Measurements from ENCODE around the gene CTDSP1.

CTDSP1 gene

GRCh38 chr2:218384975-218385374, 14.7 kb upstream of the CTDSP1 start:
- no peak for DNase-seq

- DNase-seq: no peak
Measured at GRCh38 chr2:218386505-218387368, 12.9 kb upstream of the CTDSP1 start.

GRCh38 chr2:218387369-218388194, 12.1 kb upstream of the CTDSP1 start:
- DNase-seq: no peak

- DNase-seq: no peak
Measured at GRCh38 chr2:218389333-218390150, 10.1 kb upstream of the CTDSP1 start.

GRCh38 chr2:218391202-218391601, 8.5 kb upstream of the CTDSP1 start:
- no peak for DNase-seq

GRCh38 chr2:218392459-218392858, 7.2 kb upstream of the CTDSP1 start:
- no peak for DNase-seq

- no peak for DNase-seq
Measured at GRCh38 chr2:218392891-218393462, 6.7 kb upstream of the CTDSP1 start.

GRCh38 chr2:218393750-218394290, 5.8 kb upstream of the CTDSP1 start:
- no peak for DNase-seq

- DNase-seq: no peak
Measured at GRCh38 chr2:218394298-218395089, 5.2 kb upstream of the CTDSP1 start.

- DNase-seq: no peak
Measured at GRCh38 chr2:218395090-218395444, 4.6 kb upstream of the CTDSP1 start.

GRCh38 chr2:218395456-218395825, 4.2 kb upstream of the CTDSP1 start:
- no peak for DNase-seq

GRCh38 chr2:218395826-218396687, 3.6 kb upstream of the CTDSP1 start:
- peak; percentile 96 for DNase-seq

- DNase-seq: peak; percentile 82
Measured at GRCh38 chr2:218396688-218397462, 2.8 kb upstream of the CTDSP1 start.

- DNase-seq: no peak
Measured at GRCh38 chr2:218397463-218397819, 2.2 kb upstream of the CTDSP1 start.

- peak; percentile 60 for DNase-seq
Measured at GRCh38 chr2:218397820-218398436, 1.7 kb upstream of the CTDSP1 start.

- DNase-seq: peak; percentile 79
Measured at GRCh38 chr2:218398437-218399390, 954 bp upstream of the CTDSP1 start.

GRCh38 chr2:218400167-218400929, 680 bp downstream of the CTDSP1 start:
- DNase-seq: peak; percentile 32
